Gastroesophageal sphincter (tissue), 4 donors: Measurements from ENCODE around the gene FER. TPM values are rescaled to one million over a fixed set of nuclear protein-coding genes. Genes with fewer than 3 reads are reported as not detected.

Source experiments
- ATAC-seq: fragments of 150-250 bp; one replicate; pipeline ENCODE4 v1.9.1; 2016; ENCODE audit warnings: mild to moderate bottlenecking, moderate library complexity
- H3K27ac ChIP-seq, 4 donors: fragments of 200-600 bp; sonication (generic) in 3 of 4; 1 replicate in 3 of 4; 2 replicates in 1 of 4; pipeline ENCODE4 v1.5.1; 2016 to 2019
- H3K27me3 ChIP-seq: fragments of 200-600 bp; sonication (generic); one replicate; pipeline ENCODE4 v1.5.1; 2019
- H3K36me3 ChIP-seq, 2 donors: fragments of 200-600 bp; sonication (generic); one replicate each; pipeline ENCODE4 v1.5.1; 2019; ENCODE audit warnings: control low read depth in 1 of 2
- H3K4me1 ChIP-seq, 3 donors: fragments of 200-600 bp; sonication (generic); 1 replicate in 2 of 3; 2 replicates in 1 of 3; pipeline ENCODE4 v1.5.1; 2016 to 2019; ENCODE audit warnings: control low read depth in 2 of 3
- H3K4me3 ChIP-seq, 2 donors: fragments of 200-600 bp; sonication (generic); one replicate each; pipeline ENCODE4 v1.5.1; 2019; ENCODE audit warnings: mild to moderate bottlenecking in 1 of 2, moderate library complexity in 1 of 2
- H3K9me3 ChIP-seq, 3 donors: fragments of 200-600 bp; sonication (generic); one replicate each; pipeline ENCODE4 v1.5.1; 2017 to 2019; ENCODE audit warnings: control low read depth in 2 of 3
- CTCF ChIP-seq, 4 experiments: fragments of 200-600 bp in 2 of 4; fragments of 450-650 bp in 2 of 4; sonication (generic) in 1 of 4; IDR thresholded peaks; one replicate each; pipeline ENCODE4 v1.5.1; 2017 to 2019; ENCODE audit warnings: antibody characterized with exemption in 4 of 4, mild to moderate bottlenecking in 2 of 4, moderate library complexity in 2 of 4
- EP300 ChIP-seq: sonication (generic); formaldehyde crosslinking; IDR thresholded peaks from one replicate; pipeline ENCODE4 v1.6.1; 2017; ENCODE audit warnings: antibody characterized with exemption, mild to moderate bottlenecking
- POLR2A ChIP-seq, 2 donors: fragments of 450-650 bp; IDR thresholded peaks; one replicate each; pipeline ENCODE4 v1.6.1; 2017; ENCODE audit warnings: antibody characterized with exemption in 2 of 2, mild to moderate bottlenecking in 2 of 2, moderate library complexity in 1 of 2
- POLR2AphosphoS5 ChIP-seq: sonication (generic); formaldehyde crosslinking; IDR thresholded peaks from one replicate; pipeline ENCODE4 v1.6.1; 2017; ENCODE audit warnings: antibody characterized with exemption
- WGBS, 2 donors: methylation state at CpG; one replicate each; pipeline ENCODE4 v1.1.5; 2018; ENCODE audit warnings: low coverage in 1 of 2; 5-methylcytosine and 5-hydroxymethylcytosine counted together
- total RNA-seq, 4 donors: library from RNA; depleted of rRNA; stranded (reverse); fragments of >200 nt; gene quantifications; one replicate each; pipeline ENCODE4 v1.1.0, GENCODE V29; 2016

FER gene
- total RNA-seq, 4 donors from 2014 or later: 23.2 to 45.3 (median 32.5) TPM

GRCh38 chr5:108801301-108801700 is 53.6 kb downstream of the FER start:
- no peak for TF ChIP-seq POLR2A (IDR thresholded peaks at IDR 0.05)
- no peak for TF ChIP-seq EP300
- TF ChIP-seq CTCF (IDR thresholded peaks at IDR 0.05): no peak
- TF ChIP-seq POLR2AphosphoS5: no peak
- H3K4me3 ChIP-seq: no peak overlapping the region
- ATAC-seq: no peak
- H3K36me3 ChIP-seq: peaks cover 0 to 17% of the 10 kb centered on the region in 2 donors
- no peak overlapping the region for H3K27ac ChIP-seq
- H3K9me3 ChIP-seq: peaks cover 0 to 10% (median 0%) of the 10 kb centered on the region in 3 donors
- H3K27me3 ChIP-seq: no peaks in the 10 kb centered on the region
- WGBS, 2 donors: 75 to 95% methylated on average over 3 of the region's 3 CpGs
- H3K4me1 ChIP-seq: no peaks in the 10 kb centered on the region

- peaks cover 0 to 10% (median 0%) of the 10 kb centered on the region in 3 donors for H3K9me3 ChIP-seq
- no peaks in the 10 kb centered on the region for H3K4me1 ChIP-seq
- TF ChIP-seq EP300: no peak
- TF ChIP-seq POLR2AphosphoS5: no peak
- no peak for TF ChIP-seq POLR2A (IDR thresholded peaks at IDR 0.05)
- no peak for ATAC-seq
- no peak overlapping the region for H3K4me3 ChIP-seq
- H3K36me3 ChIP-seq: peaks cover 0 to 17% of the 10 kb centered on the region in 2 donors
- H3K27ac ChIP-seq: no peak overlapping the region
- whole genome bisulfite sequencing, 2 donors: 48 to 83% methylated on average over 3 to 4 of the region's 4 CpGs
- no peaks in the 10 kb centered on the region for H3K27me3 ChIP-seq
These were observed 54.1 kb downstream of the FER start for GRCh38 chr5:108801776-108802175.

GRCh38 chr5:108810717-108811116 is 63.0 kb downstream of the FER start:
- peaks cover 0 to 27% (median 4%) of the 10 kb centered on the region in 3 donors for H3K4me1 ChIP-seq
- no peaks in the 10 kb centered on the region for H3K36me3 ChIP-seq
- no peak overlapping the region for H3K27ac ChIP-seq
- TF ChIP-seq CTCF (IDR thresholded peaks at IDR 0.05): no peak
- no peak for TF ChIP-seq POLR2AphosphoS5
- TF ChIP-seq POLR2A (IDR thresholded peaks at IDR 0.05): no peak
- TF ChIP-seq EP300: no peak
- H3K27me3 ChIP-seq: no peaks in the 10 kb centered on the region
- no CpG with 5 or more reads among the region's 3 CpGs for WGBS, 2 donors
- no peak overlapping the region for H3K4me3 ChIP-seq
- H3K9me3 ChIP-seq: peaks cover 0 to 3% (median 0%) of the 10 kb centered on the region in 3 donors
- no peak for ATAC-seq

DNA sequence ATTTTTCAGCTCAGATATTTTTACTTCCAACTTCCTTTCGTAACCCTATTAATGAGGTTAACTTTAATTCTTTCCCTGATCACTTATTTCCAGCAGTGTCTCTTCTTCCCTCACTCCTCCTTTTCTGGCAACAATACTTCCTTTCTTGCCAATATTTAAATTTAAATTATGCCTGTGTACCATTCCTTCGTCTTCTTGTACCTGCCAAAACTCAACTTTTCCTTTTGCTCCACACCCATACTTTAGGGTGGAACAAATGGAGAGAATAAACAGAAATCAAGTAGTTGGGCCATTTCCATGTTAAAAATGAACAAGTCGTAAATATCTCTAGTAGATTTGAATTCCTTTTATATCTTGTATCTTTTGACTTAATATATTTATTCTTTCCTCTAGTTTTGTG is 66.0 kb downstream of the FER start:
- Histone ChIP-seq H3K4me1 (peaks cover 0 to 52% (median 4%) of the 10 kb centered on the region in 3 donors), H3K36me3 (no peaks in the 10 kb centered on the region), H3K9me3 (no peaks in the 10 kb centered on the region), H3K27me3 (no peaks in the 10 kb centered on the region), H3K4me3 (peak overlapping the region in 1 of 2 donors; percentile 2), H3K27ac (peak overlapping the region in 2 of 4 donors; percentile 26 to 53)
- WGBS, 2 donors: 17% methylated on average over 3 of the region's 3 CpGs
- no peak for ATAC-seq
- TF ChIP-seq POLR2AphosphoS5: no peak
- TF ChIP-seq EP300: no peak
- no peak for TF ChIP-seq CTCF (IDR thresholded peaks at IDR 0.05)

GRCh38 chr5:108814551-108814950 is 66.9 kb downstream of the FER start:
- H3K9me3 ChIP-seq: no peaks in the 10 kb centered on the region
- no peak for ATAC-seq
- H3K27ac ChIP-seq: peak overlapping the region in 3 of 4 donors; percentile 18 to 53 (median 22)
- 24 to 31% methylated on average over 4 of the region's 4 CpGs for WGBS, 2 donors
- TF ChIP-seq POLR2A (IDR thresholded peaks at IDR 0.05) (no peak), CTCF (IDR thresholded peaks at IDR 0.05) (no peak), POLR2AphosphoS5 (no peak), EP300 (no peak)
- peaks cover 0 to 54% (median 4%) of the 10 kb centered on the region in 3 donors for H3K4me1 ChIP-seq
- H3K27me3 ChIP-seq: no peaks in the 10 kb centered on the region
- no peaks in the 10 kb centered on the region for H3K36me3 ChIP-seq
- H3K4me3 ChIP-seq: no peak overlapping the region
